Tibial artery (tissue), 4 donors: ENCODE data around the gene GNG7.
"Not testable (repeated sequence)": the region's sequence is repeated elsewhere in the genome, so short reads cannot be mapped to it uniquely, and the experiment has no call there.

Experiments
- DNase-seq, 2 donors: peaks; one replicate each; pipeline ENCODE4 v3.0.0-alpha.2; 2019
- H3K27ac ChIP-seq, 2 donors: fragments of 200-600 bp; sonication (generic) in 1 of 2; 1 replicate in 1 of 2; 2 replicates in 1 of 2; pipeline ENCODE4 v1.5.1; 2018 to 2019; ENCODE audit warnings: mild to moderate bottlenecking in 1 of 2
- H3K27me3 ChIP-seq, 2 donors: fragments of 200-600 bp; sonication (generic) in 1 of 2; one replicate each; pipeline versions ENCODE4 v1.5.1 to v1.6.0; 2016 to 2019
- H3K36me3 ChIP-seq, 3 donors: fragments of 200-600 bp; sonication (generic) in 2 of 3; one replicate each; pipeline ENCODE4 v1.5.1; 2016 to 2019; ENCODE audit warnings: mild to moderate bottlenecking in 2 of 3
- H3K4me1 ChIP-seq, 4 donors: fragments of 200-600 bp; sonication (generic) in 2 of 4; 1 replicate in 3 of 4; 2 replicates in 1 of 4; pipeline ENCODE4 v1.5.1; 2016 to 2019
- H3K4me3 ChIP-seq, 2 donors: fragments of 200-600 bp; sonication (generic) in 1 of 2; 1 replicate in 1 of 2; 2 replicates in 1 of 2; pipeline ENCODE4 v1.5.1; 2018 to 2019; ENCODE audit warnings: mild to moderate bottlenecking in 2 of 2
- H3K9me3 ChIP-seq, 3 donors: fragments of 200-600 bp; sonication (generic) in 1 of 3; one replicate each; pipeline ENCODE4 v1.5.1; 2016 to 2019
- CTCF ChIP-seq, 2 experiments: fragments of 200-600 bp in 1 of 2; fragments of 450-650 bp in 1 of 2; IDR thresholded peaks; one replicate each; pipeline ENCODE4 v1.5.1; 2017 to 2019; ENCODE audit warnings: antibody characterized with exemption in 2 of 2, mild to moderate bottlenecking in 1 of 2, moderate library complexity in 1 of 2
- intact Hi-C: fragments of 100-400 bp; cut with DNase I; formaldehyde crosslinking; loops from one replicate; pipeline ENCODE4 v1.15.0; 2023; ENCODE audit warnings: low total_unique reads

The GNG7 gene

GRCh38 chr19:2652504-2653099 is 49.9 kb downstream of the GNG7 start:
- Histone ChIP-seq H3K36me3 (no peaks in the 10 kb centered on the region), H3K9me3 (no peaks in the 10 kb centered on the region), H3K4me1 (no peaks in the 10 kb centered on the region), H3K27ac (no peak overlapping the region), H3K4me3 (no peak overlapping the region), H3K27me3 (peaks cover 0 to 28% of the 10 kb centered on the region in 2 donors)
- no peak for TF ChIP-seq CTCF (IDR thresholded peaks at IDR 0.05)
- intact Hi-C loops = no loop called here
- DNase-seq = no peak

- DNase-seq, H3K9me3 ChIP-seq, H3K4me3 ChIP-seq, H3K4me1 ChIP-seq, intact Hi-C loops, H3K36me3 ChIP-seq, H3K27ac ChIP-seq: not testable (repeated sequence)
- H3K27me3 ChIP-seq = peaks cover 0 to 34% of the 10 kb centered on the region in 2 donors
Observed at GRCh38 chr19:2651002-2651733, 51.3 kb downstream of the GNG7 start.

GRCh38 chr19:2650515-2650914 is 52.0 kb downstream of the GNG7 start:
- TF ChIP-seq CTCF (IDR thresholded peaks at IDR 0.05) = no peak
- no peaks in the 10 kb centered on the region for H3K4me1 ChIP-seq
- no peak for DNase-seq
- no peak overlapping the region for H3K27ac ChIP-seq
- no peak overlapping the region for H3K4me3 ChIP-seq
- peaks cover 0 to 40% of the 10 kb centered on the region in 2 donors for H3K27me3 ChIP-seq
- intact Hi-C loops = no loop called here
- no peaks in the 10 kb centered on the region for H3K36me3 ChIP-seq
- H3K9me3 ChIP-seq = no peaks in the 10 kb centered on the region

- peak in 1 of 2 donors; percentile 53 for DNase-seq
- Histone ChIP-seq H3K27me3 (peaks cover 0 to 26% of the 10 kb centered on the region in 2 donors), H3K36me3 (no peaks in the 10 kb centered on the region), H3K4me3 (no peak overlapping the region), H3K9me3 (no peaks in the 10 kb centered on the region), H3K27ac (no peak overlapping the region), H3K4me1 (no peaks in the 10 kb centered on the region)
- intact Hi-C loops = loop anchor here (2.0 to 5.0 kb wide), 2 partner anchors 100 to 224 kb away; no protein-coding TSS in a partner anchor
- peak; percentile 79 to 91 for TF ChIP-seq CTCF (IDR thresholded peaks at IDR 0.05)
Observed at GRCh38 chr19:2648528-2648937, 54.0 kb downstream of the GNG7 start.

- Histone ChIP-seq H3K4me3 (no peak overlapping the region), H3K4me1 (no peaks in the 10 kb centered on the region), H3K9me3 (no peaks in the 10 kb centered on the region), H3K27ac (no peak overlapping the region), H3K36me3 (no peaks in the 10 kb centered on the region), H3K27me3 (peaks cover 0 to 22% of the 10 kb centered on the region in 2 donors)
- intact Hi-C loops = loop anchor here (2.0 to 5.0 kb wide), 2 partner anchors 101 to 224 kb away; no protein-coding TSS in a partner anchor
- no peak for DNase-seq
- no peak for TF ChIP-seq CTCF (IDR thresholded peaks at IDR 0.05)
Observed at GRCh38 chr19:2648099-2648498, 54.4 kb downstream of the GNG7 start.

GRCh38 chr19:2646866-2647535 is 55.5 kb downstream of the GNG7 start:
- no peak for DNase-seq

More at GRCh38 chr19:2646866-2647535, 55.5 kb downstream of the GNG7 start:
- Histone ChIP-seq H3K4me1 (no peaks in the 10 kb centered on the region), H3K27ac (no peak overlapping the region), H3K27me3 (peaks cover 0 to 17% of the 10 kb centered on the region in 2 donors), H3K4me3 (no peak overlapping the region), H3K36me3 (no peaks in the 10 kb centered on the region), H3K9me3 (no peaks in the 10 kb centered on the region)
- TF ChIP-seq CTCF (IDR thresholded peaks at IDR 0.05) = no peak
- intact Hi-C loops = loop anchor here (5.0 kb wide), 1 partner anchor 225 kb away; no protein-coding TSS in a partner anchor
